Fibroblast of villous mesenchyme (primary cell): ENCODE measurements around the gene RPEL1. TPM values are rescaled to one million over a fixed set of nuclear protein-coding genes. Genes with fewer than 3 reads are reported as not detected.
"Not testable (repeated sequence)": the region's sequence is repeated elsewhere in the genome, so short reads cannot be mapped to it uniquely, and the experiment has no call there.

Source experiments
- DNase-seq: peaks from one replicate; pipeline ENCODE4 v3.0.0-alpha.2; 2010; ENCODE audit warnings: low read depth
- H3K4me3 ChIP-seq: 2 replicates; pipeline ENCODE4 v1.5.1; 2011; ENCODE audit warnings: low read depth, mild to moderate bottlenecking, low read length
- CTCF ChIP-seq: IDR thresholded peaks from 2 replicates; pipeline ENCODE4 v1.5.1; 2012; ENCODE audit warnings: low read depth, mild to moderate bottlenecking, low read length; ENCODE audit not compliant: insufficient read depth
- total RNA-seq: library from RNA; depleted of rRNA; stranded (reverse); fragments of >200 nt; gene quantifications from 2 replicates; pipeline ENCODE4 v1.2.3, GENCODE V29; 2012

The RPEL1 gene
- total RNA-seq, 1 donor: 0.43 TPM

- H3K4me3 ChIP-seq: no peak overlapping the region
- DNase-seq: no peak
- TF ChIP-seq CTCF: no peak
Observed at GRCh38 chr10:103203466-103203865, 42.2 kb upstream of the RPEL1 start.

- DNase-seq: no peak
- no peak for TF ChIP-seq CTCF
- H3K4me3 ChIP-seq: no peak overlapping the region
Observed at GRCh38 chr10:103204353-103205255, 41.1 kb upstream of the RPEL1 start.

- not testable (repeated sequence) for H3K4me3 ChIP-seq, DNase-seq
Observed at GRCh38 chr10:103205401-103205800, 40.3 kb upstream of the RPEL1 start.

- DNase-seq, H3K4me3 ChIP-seq: not testable (repeated sequence)
Observed at GRCh38 chr10:103206715-103207114, 39.0 kb upstream of the RPEL1 start.

- no peak for TF ChIP-seq CTCF
- no peak for DNase-seq
- no peak overlapping the region for H3K4me3 ChIP-seq
Observed at GRCh38 chr10:103207141-103207540, 38.5 kb upstream of the RPEL1 start.

- not testable (repeated sequence) for DNase-seq, H3K4me3 ChIP-seq
Observed at GRCh38 chr10:103207643-103208042, 38.0 kb upstream of the RPEL1 start.

GRCh38 chr10:103210262-103210661, 35.4 kb upstream of the RPEL1 start:
- not testable (repeated sequence) for H3K4me3 ChIP-seq, DNase-seq

GRCh38 chr10:103215601-103216000, 30.1 kb upstream of the RPEL1 start:
- no peak for DNase-seq
- no peak for TF ChIP-seq CTCF
- no peak overlapping the region for H3K4me3 ChIP-seq

GRCh38 chr10:103216362-103216761, 29.3 kb upstream of the RPEL1 start:
- H3K4me3 ChIP-seq, DNase-seq: not testable (repeated sequence)

- DNase-seq: no peak
- TF ChIP-seq CTCF: no peak
- no peak overlapping the region for H3K4me3 ChIP-seq
Observed at GRCh38 chr10:103224133-103224532, 21.6 kb upstream of the RPEL1 start.

GRCh38 chr10:103224721-103225120, 21.0 kb upstream of the RPEL1 start:
- not testable (repeated sequence) for DNase-seq, H3K4me3 ChIP-seq
